Measurements from ENCODE around the gene IGF2. TPM values are rescaled to one million over a fixed set of nuclear protein-coding genes. Genes with fewer than 3 reads are reported as not detected.

The IGF2 gene
- polyA plus RNA-seq, 1 donor from 2014 or later: not detected

GRCh38 chr11:2159536-2160413 is 20.6 kb upstream of the IGF2 start:
- H3F3A ChIP-seq (ENCODE audit: insufficient read depth, low read length, poor library complexity, severe bottlenecking): no peaks in the 10 kb centered on the region
- H3K4me3 ChIP-seq (ENCODE audit: low read length): no peak overlapping the region
- no peaks in the 10 kb centered on the region for H3K79me2 ChIP-seq (replicated peaks; ENCODE audit: insufficient read depth, low read length)
- no peaks in the 10 kb centered on the region for H4K20me1 ChIP-seq (ENCODE audit: insufficient read depth)
- H3K9ac ChIP-seq (ENCODE audit: low read length): no peak overlapping the region
- no peak overlapping the region for H2AFZ ChIP-seq (ENCODE audit: low read depth, low read length)
- H3K9me3 ChIP-seq (ENCODE audit: low read length): no peaks in the 10 kb centered on the region
- H3K9me2 ChIP-seq (ENCODE audit: insufficient read depth, low read length): no peaks in the 10 kb centered on the region
- no peaks in the 10 kb centered on the region for H3K36me3 ChIP-seq (ENCODE audit: insufficient read depth, low read length)
- no peaks in the 10 kb centered on the region for H3K27me3 ChIP-seq (ENCODE audit: insufficient read depth, low read depth, low read length)
- H3K4me2 ChIP-seq (ENCODE audit: low read length): no peak overlapping the region
- no peak for TF ChIP-seq POLR2AphosphoS5 (IDR thresholded peaks at IDR 0.05)
- no peak for TF ChIP-seq REST (IDR thresholded peaks at IDR 0.05; ENCODE audit: borderline replicate concordance)
- TF ChIP-seq CTCF (IDR thresholded peaks at IDR 0.05; ENCODE audit: poor library complexity, severe bottlenecking): no peak
- H3K27ac ChIP-seq (ENCODE audit: low read length): no peak overlapping the region

- TF ChIP-seq EZH2 (IDR thresholded peaks at IDR 0.05; ENCODE audit: borderline replicate concordance, insufficient read depth, low read length, poor library complexity, severe bottlenecking) (no peak), POLR2AphosphoS5 (IDR thresholded peaks at IDR 0.05) (no peak), SMC3 (conservative IDR thresholded peaks at IDR 0.05; ENCODE audit: poor library complexity) (no peak), CTCF (IDR thresholded peaks at IDR 0.05; ENCODE audit: poor library complexity, severe bottlenecking) (no peak), RAD21 (conservative IDR thresholded peaks at IDR 0.05) (no peak), TAF1 (IDR thresholded peaks at IDR 0.05; ENCODE audit: low read depth) (no peak), EP300 (conservative IDR thresholded peaks at IDR 0.05; ENCODE audit: poor library complexity, severe bottlenecking) (no peak), REST (IDR thresholded peaks at IDR 0.05; ENCODE audit: borderline replicate concordance) (no peak), MXI1 (conservative IDR thresholded peaks at IDR 0.05; ENCODE audit: poor library complexity, severe bottlenecking) (no peak)
- no peaks in the 10 kb centered on the region for H3K36me3 ChIP-seq (ENCODE audit: insufficient read depth, low read length)
- H3K9me2 ChIP-seq (ENCODE audit: insufficient read depth, low read length): no peaks in the 10 kb centered on the region
- H2AFZ ChIP-seq (ENCODE audit: low read depth, low read length): no peak overlapping the region
- H3K27me3 ChIP-seq (ENCODE audit: insufficient read depth, low read depth, low read length): no peaks in the 10 kb centered on the region
- H3K9me3 ChIP-seq (ENCODE audit: low read length): no peaks in the 10 kb centered on the region
- no peak overlapping the region for H3K4me2 ChIP-seq (ENCODE audit: low read length)
- H4K20me1 ChIP-seq (ENCODE audit: insufficient read depth): no peaks in the 10 kb centered on the region
- H3K4me3 ChIP-seq (ENCODE audit: low read length): no peak overlapping the region
- no peak overlapping the region for H3K9ac ChIP-seq (ENCODE audit: low read length)
- no peaks in the 10 kb centered on the region for H3K79me2 ChIP-seq (replicated peaks; ENCODE audit: insufficient read depth, low read length)
- H3K27ac ChIP-seq (ENCODE audit: low read length): no peak overlapping the region
- H3F3A ChIP-seq (ENCODE audit: insufficient read depth, low read length, poor library complexity, severe bottlenecking): no peaks in the 10 kb centered on the region
Measured at GRCh38 chr11:2158966-2159365, 19.8 kb upstream of the IGF2 start.
